Stimulated activated CD4-positive, alpha-beta T cell treated with anti-CD3 and anti-CD28 coated beads, TNF-alpha, amount 100 ng/mL, for 1 hour (primary cell): Measurements from ENCODE around the gene SDR9C7.
"Not testable (repeated sequence)": the region's sequence is repeated elsewhere in the genome, so short reads cannot be mapped to it uniquely, and the experiment has no call there.

Experiments used
- DNase-seq, 3 donors: peaks; one replicate each; pipeline ENCODE4 v3.0.0-alpha.2; 2020; ENCODE audit warnings: low read depth in 3 of 3, low spot score in 1 of 3

Gene SDR9C7

GRCh38 chr12:56879240-56880124, 54.7 kb downstream of the SDR9C7 start:
- not testable (repeated sequence) for DNase-seq

GRCh38 chr12:56878010-56878339, 56.2 kb downstream of the SDR9C7 start:
- DNase-seq = no peak

DNA sequence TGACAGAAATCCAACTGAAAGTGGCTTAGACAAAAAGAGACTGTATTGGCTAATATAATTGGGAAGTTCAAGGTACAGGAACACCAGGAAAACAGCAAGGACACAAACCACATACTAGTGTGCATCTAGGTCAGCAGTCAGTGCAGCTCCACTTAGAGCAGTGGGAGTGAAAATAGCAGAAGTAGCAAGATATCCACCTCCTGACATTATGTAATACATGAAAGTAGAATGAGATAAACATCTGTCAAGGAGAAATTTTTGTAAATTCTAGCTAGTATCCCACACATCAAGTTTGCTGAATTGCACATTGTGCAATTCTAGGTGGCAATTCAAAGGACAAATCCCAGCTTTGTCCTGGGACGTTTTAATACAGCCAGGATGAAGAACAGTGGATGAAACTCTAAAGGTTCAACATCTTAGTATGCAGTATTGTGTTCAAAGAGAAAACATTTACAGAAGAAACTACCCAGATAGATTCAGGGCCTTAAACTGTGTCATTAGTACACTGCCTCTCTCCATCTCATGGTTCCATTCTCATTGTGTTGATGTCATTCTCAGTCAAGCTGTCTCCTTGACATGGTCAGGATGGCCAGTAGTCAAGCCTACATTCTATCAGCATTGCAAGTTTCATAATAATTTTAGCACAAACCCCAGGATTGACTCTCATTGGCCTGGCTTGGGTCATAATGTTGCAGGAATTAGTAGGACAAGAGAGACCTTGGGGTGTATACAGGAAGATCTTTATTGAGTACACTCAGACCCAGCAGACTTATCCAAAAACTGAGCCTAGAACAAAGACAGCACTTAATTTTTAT, 56.8 kb downstream of the SDR9C7 start:
- no peak for DNase-seq

DNA sequence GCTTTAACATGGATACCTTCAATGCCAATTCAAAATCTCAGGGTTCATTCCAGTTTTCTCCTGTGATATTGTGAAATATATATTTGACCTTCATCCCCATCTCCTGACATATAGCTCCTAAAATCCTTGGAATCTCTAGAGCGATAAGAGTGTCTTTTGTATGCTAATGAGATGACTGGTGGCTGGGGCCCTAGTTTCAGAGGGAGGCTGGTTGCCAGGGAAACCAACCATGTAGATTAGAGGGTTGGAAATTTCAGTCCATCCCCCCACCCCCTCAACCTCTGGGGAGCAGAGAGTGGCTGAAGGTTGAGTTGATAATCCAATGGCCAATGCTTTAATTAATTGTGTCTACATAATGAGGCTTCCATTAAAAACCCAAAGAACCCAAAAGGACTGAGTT, 59.4 kb downstream of the SDR9C7 start:
- DNase-seq = no peak

GRCh38 chr12:56873382-56873781, 60.8 kb downstream of the SDR9C7 start:
- no peak for DNase-seq
